ENCODE measurements around the gene RELA. TPM values are rescaled to one million over a fixed set of nuclear protein-coding genes. Genes with fewer than 3 reads are reported as not detected.
A peak's percentile ranks its signal among the peaks of the same experiment; 100 is the strongest.

RELA gene
- total RNA-seq, 1 donor from 2014 or later, result 79.7 TPM

DNA sequence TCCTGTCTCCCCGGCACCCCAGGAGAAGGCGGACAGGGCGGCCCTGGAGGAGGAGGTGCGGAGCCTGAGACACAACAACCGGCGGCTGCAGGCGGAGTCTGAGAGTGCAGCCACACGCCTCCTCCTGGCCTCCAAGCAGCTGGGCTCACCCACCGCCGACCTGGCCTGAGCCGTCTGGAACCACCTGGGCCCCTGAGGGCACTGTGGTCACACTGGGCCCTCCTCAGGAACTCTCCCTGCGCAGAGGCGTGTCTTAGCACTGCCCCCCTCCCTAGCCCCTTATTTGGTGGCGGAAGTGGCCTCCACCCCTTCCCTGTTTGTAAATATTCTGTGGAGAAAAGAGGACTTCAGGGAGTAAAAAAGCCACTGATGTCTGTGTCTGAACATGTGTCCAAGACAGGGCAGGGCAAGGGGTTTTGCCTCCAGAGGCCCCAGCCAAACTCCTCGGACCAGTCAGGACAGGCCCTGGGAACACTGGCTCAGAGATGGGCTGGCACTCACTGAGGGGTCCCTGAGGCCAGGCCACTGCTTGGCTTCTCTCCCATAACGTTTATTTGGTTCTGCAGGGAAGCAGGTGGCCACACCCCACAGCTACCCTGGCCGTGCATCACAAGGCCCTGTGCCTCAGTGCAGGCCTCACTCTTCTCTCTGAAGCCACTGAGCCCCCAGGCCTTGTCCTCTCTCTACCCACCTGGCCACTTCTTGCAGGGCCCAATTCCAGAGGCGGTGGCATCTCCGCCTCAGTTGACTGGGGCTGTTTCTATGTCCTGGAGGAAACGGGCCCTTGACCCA lies 12.0 kb downstream of the RELA start:
- Mint-ChIP-seq H3K4me3 (ENCODE audit: unreplicated experiment) (no peak overlapping the region), H3K36me3 (ENCODE audit: unreplicated experiment) (peaks cover 7% of the 10 kb centered on the region), H3K9me3 (ENCODE audit: unreplicated experiment) (no peaks in the 10 kb centered on the region), H3K27ac (ENCODE audit: unreplicated experiment) (peak overlapping the region; percentile 92), H3K4me1 (ENCODE audit: unreplicated experiment) (peaks cover 27% of the 10 kb centered on the region), H3K27me3 (ENCODE audit: unreplicated experiment) (no peaks in the 10 kb centered on the region)
- no peak for DNase-seq (ENCODE audit: extremely low spot score, unreplicated experiment)
- TF ChIP-seq, protein P1, sequence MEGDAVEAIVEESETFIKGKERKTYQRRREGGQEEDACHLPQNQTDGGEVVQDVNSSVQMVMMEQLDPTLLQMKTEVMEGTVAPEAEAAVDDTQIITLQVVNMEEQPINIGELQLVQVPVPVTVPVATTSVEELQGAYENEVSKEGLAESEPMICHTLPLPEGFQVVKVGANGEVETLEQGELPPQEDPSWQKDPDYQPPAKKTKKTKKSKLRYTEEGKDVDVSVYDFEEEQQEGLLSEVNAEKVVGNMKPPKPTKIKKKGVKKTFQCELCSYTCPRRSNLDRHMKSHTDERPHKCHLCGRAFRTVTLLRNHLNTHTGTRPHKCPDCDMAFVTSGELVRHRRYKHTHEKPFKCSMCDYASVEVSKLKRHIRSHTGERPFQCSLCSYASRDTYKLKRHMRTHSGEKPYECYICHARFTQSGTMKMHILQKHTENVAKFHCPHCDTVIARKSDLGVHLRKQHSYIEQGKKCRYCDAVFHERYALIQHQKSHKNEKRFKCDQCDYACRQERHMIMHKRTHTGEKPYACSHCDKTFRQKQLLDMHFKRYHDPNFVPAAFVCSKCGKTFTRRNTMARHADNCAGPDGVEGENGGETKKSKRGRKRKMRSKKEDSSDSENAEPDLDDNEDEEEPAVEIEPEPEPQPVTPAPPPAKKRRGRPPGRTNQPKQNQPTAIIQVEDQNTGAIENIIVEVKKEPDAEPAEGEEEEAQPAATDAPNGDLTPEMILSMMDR (IDR thresholded peaks at IDR 0.05), result no peak

DNA sequence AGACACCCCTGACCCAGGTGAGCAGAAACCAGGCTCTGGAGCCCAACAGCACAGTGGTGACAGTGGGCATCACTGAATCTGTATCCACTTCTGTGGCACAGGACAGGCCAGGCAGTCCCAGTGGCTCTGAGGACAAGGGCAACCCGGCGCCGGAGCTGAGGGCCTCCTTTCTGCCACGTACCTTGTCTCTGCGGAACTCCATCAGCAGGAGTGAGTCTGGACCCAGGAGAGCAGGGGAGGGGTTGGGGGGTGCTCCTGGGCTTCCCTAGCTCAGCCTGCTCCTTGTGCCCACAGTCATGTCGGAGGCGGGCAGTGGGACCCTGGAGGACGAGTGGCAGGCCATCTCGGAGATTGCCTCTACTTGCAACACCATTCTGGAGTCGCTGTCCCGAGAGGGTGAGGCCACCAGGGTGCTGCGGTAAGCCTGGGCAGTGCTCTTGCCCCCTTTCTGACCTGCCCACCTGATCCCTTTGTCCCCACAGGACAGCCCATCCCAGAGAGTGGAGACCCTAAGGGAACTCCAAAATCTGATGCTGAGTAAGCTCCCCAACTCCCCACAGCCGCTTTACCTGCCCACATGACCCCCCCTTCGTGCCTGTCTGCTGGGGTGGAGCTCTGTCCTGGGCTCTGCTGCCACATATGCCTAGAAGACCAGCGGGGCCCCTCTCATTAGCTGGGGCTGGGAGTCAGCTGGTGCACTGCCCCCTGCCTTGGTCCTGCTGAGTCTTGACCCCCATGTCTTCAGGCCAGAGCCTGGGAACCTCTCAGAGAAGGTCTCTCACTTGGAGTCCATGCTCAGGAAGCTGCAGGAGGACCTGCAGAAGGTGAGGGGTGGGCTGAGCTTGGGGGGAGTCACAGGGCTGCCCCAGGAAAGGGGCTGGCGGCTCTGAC lies 12.8 kb downstream of the RELA start:
- peak overlapping the region; percentile 43 for H3K27ac Mint-ChIP-seq (ENCODE audit: unreplicated experiment)
- H3K27me3 Mint-ChIP-seq (ENCODE audit: unreplicated experiment), result no peaks in the 10 kb centered on the region
- H3K4me1 Mint-ChIP-seq (ENCODE audit: unreplicated experiment), result peaks cover 28% of the 10 kb centered on the region
- H3K36me3 Mint-ChIP-seq (ENCODE audit: unreplicated experiment), result peaks cover under 1% of the 10 kb centered on the region
- no peak for DNase-seq (ENCODE audit: extremely low spot score, unreplicated experiment)
- TF ChIP-seq, protein P1 (IDR thresholded peaks at IDR 0.05), result no peak
- H3K4me3 Mint-ChIP-seq (ENCODE audit: unreplicated experiment), result no peak overlapping the region
- no peaks in the 10 kb centered on the region for H3K9me3 Mint-ChIP-seq (ENCODE audit: unreplicated experiment)

DNA sequence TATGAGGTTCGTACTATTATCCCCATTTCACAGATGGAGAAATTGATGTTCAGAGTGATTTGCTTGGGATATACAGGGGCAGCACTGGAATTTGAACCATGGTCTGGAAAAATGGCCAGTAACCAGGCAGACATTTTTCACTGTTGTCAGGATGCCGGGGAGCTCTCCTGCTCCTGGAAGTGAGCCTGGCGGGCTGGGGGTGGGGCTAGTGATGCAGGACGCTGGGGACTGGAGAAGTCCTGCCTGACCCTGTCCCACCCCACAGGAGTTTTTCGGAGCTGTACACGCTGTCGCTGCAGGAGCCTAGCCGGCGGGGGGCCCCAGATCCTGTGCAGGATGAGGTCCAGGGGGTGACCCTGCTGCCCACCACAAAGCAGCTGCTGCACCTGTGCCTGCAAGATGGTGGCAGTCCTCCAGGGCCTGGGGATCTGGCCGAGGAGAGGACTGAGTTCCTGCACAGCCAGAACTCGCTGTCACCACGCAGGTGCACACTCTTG lies 13.7 kb downstream of the RELA start:
- Mint-ChIP-seq H3K4me1 (ENCODE audit: unreplicated experiment) (peaks cover 27% of the 10 kb centered on the region), H3K36me3 (ENCODE audit: unreplicated experiment) (no peaks in the 10 kb centered on the region), H3K27ac (ENCODE audit: unreplicated experiment) (no peak overlapping the region), H3K9me3 (ENCODE audit: unreplicated experiment) (no peaks in the 10 kb centered on the region), H3K27me3 (ENCODE audit: unreplicated experiment) (no peaks in the 10 kb centered on the region), H3K4me3 (ENCODE audit: unreplicated experiment) (no peak overlapping the region)
- TF ChIP-seq, protein P1 (IDR thresholded peaks at IDR 0.05), result no peak
- no peak for DNase-seq (ENCODE audit: extremely low spot score, unreplicated experiment)

DNA sequence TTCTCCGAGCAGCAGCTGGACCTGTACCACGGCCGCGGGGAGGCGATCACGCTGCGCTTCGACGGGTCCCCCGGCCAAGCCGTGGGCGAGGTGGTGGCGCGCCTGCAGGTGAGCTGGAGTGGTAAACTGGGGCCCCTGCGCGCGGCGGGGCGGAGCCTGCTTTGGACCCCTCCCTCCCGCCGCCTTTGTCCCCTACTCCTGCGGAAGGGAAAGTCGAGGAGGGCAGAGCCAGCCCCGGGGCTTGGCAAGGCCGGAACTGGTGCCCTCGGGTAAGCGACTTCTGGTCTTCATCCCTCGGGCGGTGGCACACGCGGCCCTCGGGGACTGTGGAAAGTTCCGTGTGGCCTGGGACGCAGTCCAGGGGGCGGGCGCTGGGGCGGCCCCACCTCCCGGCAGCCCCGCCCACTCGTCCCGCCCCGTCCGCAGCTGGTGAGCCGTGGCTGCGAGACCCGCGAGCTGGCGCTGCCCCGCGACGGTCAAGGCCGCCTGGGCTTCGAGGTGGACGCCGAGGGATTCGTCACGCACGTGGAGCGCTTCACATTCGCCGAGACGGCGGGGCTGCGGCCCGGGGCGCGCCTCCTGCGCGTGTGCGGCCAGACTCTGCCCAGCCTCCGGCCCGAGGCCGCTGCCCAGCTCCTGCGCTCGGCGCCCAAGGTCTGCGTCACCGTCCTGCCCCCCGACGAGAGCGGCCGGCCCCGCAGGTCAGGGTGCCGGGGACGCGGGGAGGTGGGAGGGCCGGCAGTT lies 15.6 kb downstream of the RELA start:
- Mint-ChIP-seq H3K27ac (ENCODE audit: unreplicated experiment) (no peak overlapping the region), H3K9me3 (ENCODE audit: unreplicated experiment) (no peaks in the 10 kb centered on the region), H3K4me1 (ENCODE audit: unreplicated experiment) (peaks cover 19% of the 10 kb centered on the region), H3K36me3 (ENCODE audit: unreplicated experiment) (no peaks in the 10 kb centered on the region), H3K27me3 (ENCODE audit: unreplicated experiment) (no peaks in the 10 kb centered on the region), H3K4me3 (ENCODE audit: unreplicated experiment) (no peak overlapping the region)
- TF ChIP-seq, protein P1 (IDR thresholded peaks at IDR 0.05), result no peak
- DNase-seq (ENCODE audit: extremely low spot score, unreplicated experiment), result no peak

Data from osteocyte (in vitro differentiated cells).